Measurements from ENCODE around the gene EMILIN3.

The EMILIN3 gene

GRCh38 chr20:41361757-41362747 is 4.6 kb downstream of the EMILIN3 start:
- H3K4me3 ChIP-seq (ENCODE audit: control insufficient read depth, low read depth, low read length) = no peak overlapping the region
- TF ChIP-seq, protein P1, sequence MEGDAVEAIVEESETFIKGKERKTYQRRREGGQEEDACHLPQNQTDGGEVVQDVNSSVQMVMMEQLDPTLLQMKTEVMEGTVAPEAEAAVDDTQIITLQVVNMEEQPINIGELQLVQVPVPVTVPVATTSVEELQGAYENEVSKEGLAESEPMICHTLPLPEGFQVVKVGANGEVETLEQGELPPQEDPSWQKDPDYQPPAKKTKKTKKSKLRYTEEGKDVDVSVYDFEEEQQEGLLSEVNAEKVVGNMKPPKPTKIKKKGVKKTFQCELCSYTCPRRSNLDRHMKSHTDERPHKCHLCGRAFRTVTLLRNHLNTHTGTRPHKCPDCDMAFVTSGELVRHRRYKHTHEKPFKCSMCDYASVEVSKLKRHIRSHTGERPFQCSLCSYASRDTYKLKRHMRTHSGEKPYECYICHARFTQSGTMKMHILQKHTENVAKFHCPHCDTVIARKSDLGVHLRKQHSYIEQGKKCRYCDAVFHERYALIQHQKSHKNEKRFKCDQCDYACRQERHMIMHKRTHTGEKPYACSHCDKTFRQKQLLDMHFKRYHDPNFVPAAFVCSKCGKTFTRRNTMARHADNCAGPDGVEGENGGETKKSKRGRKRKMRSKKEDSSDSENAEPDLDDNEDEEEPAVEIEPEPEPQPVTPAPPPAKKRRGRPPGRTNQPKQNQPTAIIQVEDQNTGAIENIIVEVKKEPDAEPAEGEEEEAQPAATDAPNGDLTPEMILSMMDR (IDR thresholded peaks at IDR 0.05; ENCODE audit: control insufficient read depth, insufficient read depth, low read depth, low read length, missing control alignments) = no peak
- DNase-seq (ENCODE audit: low read depth) = no peak

DNA sequence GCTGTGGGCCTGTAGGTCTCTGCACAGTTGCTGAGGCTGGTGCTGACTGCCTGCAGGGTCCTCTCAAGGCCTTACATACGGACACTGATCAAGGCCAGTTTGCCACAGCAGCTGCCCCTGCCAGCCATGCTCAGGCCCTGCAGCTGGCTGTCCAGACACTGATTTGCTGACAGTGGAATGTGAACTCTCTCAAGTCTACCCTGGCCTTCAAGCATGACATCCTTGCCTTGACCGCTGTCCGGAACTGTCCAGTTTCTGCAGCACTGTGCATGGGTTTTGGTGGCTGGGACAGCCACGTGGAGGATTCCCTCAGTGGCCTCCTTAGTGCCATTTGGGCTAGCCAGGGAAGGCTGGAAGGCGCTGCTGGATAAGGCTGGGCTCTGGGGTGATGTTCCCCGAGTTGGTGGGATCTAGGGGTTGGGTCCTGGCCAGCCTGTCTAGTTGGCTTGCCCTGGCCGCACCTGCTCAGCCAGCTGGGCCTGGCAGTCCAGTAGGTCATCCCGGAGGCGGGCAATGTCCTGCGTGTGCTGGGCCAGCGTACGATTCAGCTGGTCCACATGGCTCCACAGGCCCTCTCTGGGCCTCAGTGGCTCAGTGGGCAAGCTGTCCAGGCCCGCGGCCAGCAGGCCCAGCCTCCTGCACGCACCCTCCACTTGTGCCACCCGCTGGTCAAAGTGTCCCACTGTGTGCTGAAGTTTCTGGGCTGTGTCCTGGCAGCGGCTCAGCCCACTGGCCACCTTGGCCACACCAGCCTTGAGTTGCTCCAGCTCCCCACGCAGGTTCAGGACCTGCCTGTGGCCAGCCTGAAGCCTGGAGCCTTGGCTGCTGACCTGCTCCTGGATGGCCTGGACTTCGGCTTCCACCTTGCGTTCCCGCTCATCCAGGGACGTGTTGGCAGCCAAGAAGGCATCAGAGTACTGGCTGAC is 5.5 kb downstream of the EMILIN3 start:
- TF ChIP-seq, protein P1 (IDR thresholded peaks at IDR 0.05; ENCODE audit: control insufficient read depth, insufficient read depth, low read depth, low read length, missing control alignments) = no peak
- DNase-seq (ENCODE audit: low read depth) = no peak
- H3K4me3 ChIP-seq (ENCODE audit: control insufficient read depth, low read depth, low read length) = no peak overlapping the region

- H3K4me3 ChIP-seq (ENCODE audit: control insufficient read depth, low read depth, low read length) = no peak overlapping the region
- TF ChIP-seq, protein P1 (IDR thresholded peaks at IDR 0.05; ENCODE audit: control insufficient read depth, insufficient read depth, low read depth, low read length, missing control alignments) = no peak
Observed at GRCh38 chr20:41359541-41360011, 7.0 kb downstream of the EMILIN3 start.

DNA sequence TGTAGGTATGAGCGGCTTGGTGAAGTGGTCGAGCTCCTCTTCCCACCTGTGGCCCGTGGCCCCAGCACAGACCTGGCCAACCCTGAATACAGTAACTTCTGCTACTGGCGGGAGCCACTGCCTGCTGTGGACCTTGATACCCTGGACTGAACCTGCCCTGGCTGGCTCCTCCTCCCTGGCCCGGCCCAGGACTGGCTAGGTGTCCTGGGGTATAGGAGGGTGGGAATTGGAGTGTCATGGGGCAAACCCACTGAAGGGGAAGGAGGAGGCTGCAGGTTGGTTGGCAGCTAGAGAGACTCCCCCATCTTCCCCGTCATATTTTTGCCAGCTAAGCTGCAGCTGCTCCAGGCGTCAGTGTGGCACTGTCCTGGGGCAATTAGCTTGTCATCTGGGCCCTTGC is 7.9 kb downstream of the EMILIN3 start:
- no peak for DNase-seq (ENCODE audit: low read depth)
- H3K4me3 ChIP-seq (ENCODE audit: control insufficient read depth, low read depth, low read length) = no peak overlapping the region
- TF ChIP-seq, protein P1 (IDR thresholded peaks at IDR 0.05; ENCODE audit: control insufficient read depth, insufficient read depth, low read depth, low read length, missing control alignments) = no peak

More at GRCh38 chr20:41359541-41360011, 7.0 kb downstream of the EMILIN3 start:
- no peak for DNase-seq (ENCODE audit: low read depth)

DNA sequence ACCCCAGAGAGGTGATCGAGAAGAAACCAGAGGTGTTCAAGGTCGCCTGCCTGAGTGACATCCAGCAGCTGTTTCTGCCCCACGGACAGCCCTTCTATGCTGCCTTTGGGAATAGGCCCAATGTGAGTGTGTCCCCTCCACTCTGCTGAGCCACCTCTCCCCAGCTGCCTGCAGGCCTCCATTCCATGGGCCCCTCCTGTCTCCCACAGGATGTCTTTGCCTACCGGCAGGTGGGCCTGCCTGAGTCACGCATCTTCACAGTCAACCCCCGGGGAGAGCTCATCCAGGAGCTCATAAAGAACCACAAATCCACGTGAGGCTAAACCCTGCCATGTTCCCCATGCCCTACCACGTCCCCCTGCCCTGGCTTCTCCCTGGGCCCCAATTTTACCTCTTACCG is 8.4 kb downstream of the EMILIN3 start:
- no peak overlapping the region for H3K4me3 ChIP-seq (ENCODE audit: control insufficient read depth, low read depth, low read length)
- DNase-seq (ENCODE audit: low read depth) = no peak
- TF ChIP-seq, protein P1 (IDR thresholded peaks at IDR 0.05; ENCODE audit: control insufficient read depth, insufficient read depth, low read depth, low read length, missing control alignments) = no peak
